SK-N-MC (cell line): Measurements from ENCODE around the gene SFSWAP.

Experiments
- EZH2 ChIP-seq: fragments of 200-600 bp; sonication (generic); IDR thresholded peaks from one replicate; pipeline ENCODE4 v1.6.1; 2017; ENCODE audit warnings: antibody characterized with exemption
- FOXP2 ChIP-seq: optimal IDR thresholded peaks from 2 replicates; pipeline ENCODE3; 2011; ENCODE audit warnings: mild to moderate bottlenecking, moderate library complexity; ENCODE audit not compliant: insufficient read depth; ENCODE audit errors: extremely low read length, control extremely low read depth
- POLR2AphosphoS5 ChIP-seq: IDR thresholded peaks from 2 replicates; pipeline ENCODE4 v1.6.1; 2012; ENCODE audit warnings: mild to moderate bottlenecking, low read depth, low read length, borderline replicate concordance

DNA sequence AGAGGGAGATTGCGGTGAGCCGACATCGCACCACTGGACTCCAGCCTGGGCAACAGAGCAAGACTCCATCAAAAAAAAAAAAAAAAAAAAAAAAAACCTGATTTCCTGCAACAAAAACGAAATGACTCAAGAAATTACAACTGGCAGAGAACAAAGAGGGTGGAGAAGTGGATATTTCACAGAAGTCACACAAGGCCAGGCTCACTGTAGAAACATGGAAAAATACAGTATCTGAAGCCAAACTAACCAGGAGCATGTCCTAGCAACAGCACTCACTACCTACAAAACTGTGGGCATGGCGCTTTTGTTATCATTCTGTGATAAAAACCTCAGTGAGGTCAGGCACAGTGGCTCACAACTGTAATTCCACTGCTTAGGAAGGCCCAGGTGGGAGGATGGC, 105.6 kb downstream of the SFSWAP start:
- TF ChIP-seq POLR2AphosphoS5 (no peak), EZH2 (no peak), FOXP2 (no peak)
